Measurements from ENCODE around the gene KLHDC10.
"Not testable (repeated sequence)": the region's sequence is repeated elsewhere in the genome, so short reads cannot be mapped to it uniquely, and the experiment has no call there.

DNA sequence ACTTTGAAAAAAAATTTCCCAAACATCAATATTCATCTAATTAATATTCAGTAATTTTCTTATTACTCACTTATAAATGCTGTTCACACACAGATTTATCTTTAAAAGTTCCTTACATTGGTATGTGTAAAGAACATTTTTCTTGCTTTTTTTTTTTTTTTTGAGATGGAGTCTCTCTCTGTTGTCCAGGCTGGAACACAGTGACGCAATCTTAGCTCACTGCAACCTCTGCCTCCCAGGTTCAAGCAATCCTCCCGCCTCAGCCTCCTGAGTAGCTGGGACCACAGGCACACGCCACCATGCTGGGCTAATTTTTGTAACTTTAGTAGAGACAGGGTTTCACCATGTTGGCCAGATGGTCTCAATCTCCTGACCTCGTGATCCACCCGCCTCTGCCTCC lies 114.0 kb downstream of the KLHDC10 start:
- TF ChIP-seq, protein P1, sequence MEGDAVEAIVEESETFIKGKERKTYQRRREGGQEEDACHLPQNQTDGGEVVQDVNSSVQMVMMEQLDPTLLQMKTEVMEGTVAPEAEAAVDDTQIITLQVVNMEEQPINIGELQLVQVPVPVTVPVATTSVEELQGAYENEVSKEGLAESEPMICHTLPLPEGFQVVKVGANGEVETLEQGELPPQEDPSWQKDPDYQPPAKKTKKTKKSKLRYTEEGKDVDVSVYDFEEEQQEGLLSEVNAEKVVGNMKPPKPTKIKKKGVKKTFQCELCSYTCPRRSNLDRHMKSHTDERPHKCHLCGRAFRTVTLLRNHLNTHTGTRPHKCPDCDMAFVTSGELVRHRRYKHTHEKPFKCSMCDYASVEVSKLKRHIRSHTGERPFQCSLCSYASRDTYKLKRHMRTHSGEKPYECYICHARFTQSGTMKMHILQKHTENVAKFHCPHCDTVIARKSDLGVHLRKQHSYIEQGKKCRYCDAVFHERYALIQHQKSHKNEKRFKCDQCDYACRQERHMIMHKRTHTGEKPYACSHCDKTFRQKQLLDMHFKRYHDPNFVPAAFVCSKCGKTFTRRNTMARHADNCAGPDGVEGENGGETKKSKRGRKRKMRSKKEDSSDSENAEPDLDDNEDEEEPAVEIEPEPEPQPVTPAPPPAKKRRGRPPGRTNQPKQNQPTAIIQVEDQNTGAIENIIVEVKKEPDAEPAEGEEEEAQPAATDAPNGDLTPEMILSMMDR (IDR thresholded peaks at IDR 0.05; ENCODE audit: borderline replicate concordance, extremely low read depth, low read length, poor library complexity, severe bottlenecking): not testable (repeated sequence)
- TF ChIP-seq EZH2 (IDR thresholded peaks at IDR 0.05; ENCODE audit: borderline replicate concordance, low read depth, low read length, severe bottlenecking): not testable (repeated sequence)
